GM18907 (cell line): ENCODE results near the gene MED10.

Experiments used
- ATAC-seq: cut with Tn5 transposase; IDR thresholded peaks from one replicate; pipeline ENCODE4 v1.9.1; 2021; ENCODE audit warnings: mild to moderate bottlenecking, moderate library complexity; ENCODE audit not compliant: unreplicated experiment

The MED10 gene

GRCh38 chr5:6399980-6400910 lies 21.9 kb upstream of the MED10 start:
- ATAC-seq: no peak

- ATAC-seq: no peak
Measured at GRCh38 chr5:6398570-6399230, 20.4 kb upstream of the MED10 start.

GRCh38 chr5:6397536-6398269 lies 19.4 kb upstream of the MED10 start:
- ATAC-seq: no peak

- no peak for ATAC-seq
Measured at GRCh38 chr5:6396836-6397535, 18.6 kb upstream of the MED10 start.

- ATAC-seq: no peak
Measured at GRCh38 chr5:6396043-6396442, 17.7 kb upstream of the MED10 start.

- ATAC-seq: no peak
Measured at GRCh38 chr5:6395621-6396020, 17.3 kb upstream of the MED10 start.

GRCh38 chr5:6395102-6395445 lies 16.7 kb upstream of the MED10 start:
- ATAC-seq: no peak

- ATAC-seq: no peak
Measured at GRCh38 chr5:6394429-6395101, 16.2 kb upstream of the MED10 start.

GRCh38 chr5:6393596-6394194 lies 15.3 kb upstream of the MED10 start:
- no peak for ATAC-seq

- ATAC-seq: no peak
Measured at GRCh38 chr5:6392561-6392960, 14.2 kb upstream of the MED10 start.

- ATAC-seq: no peak
Measured at GRCh38 chr5:6391151-6391550, 12.8 kb upstream of the MED10 start.

- no peak for ATAC-seq
Measured at GRCh38 chr5:6389946-6390530, 11.7 kb upstream of the MED10 start.

GRCh38 chr5:6389397-6389796 lies 11.1 kb upstream of the MED10 start:
- ATAC-seq: no peak

GRCh38 chr5:6387970-6388369 lies 9.6 kb upstream of the MED10 start:
- no peak for ATAC-seq

- no peak for ATAC-seq
Measured at GRCh38 chr5:6386271-6386670, 7.9 kb upstream of the MED10 start.

GRCh38 chr5:6384856-6385255 lies 6.5 kb upstream of the MED10 start:
- ATAC-seq: no peak

GRCh38 chr5:6383376-6383775 lies 5.0 kb upstream of the MED10 start:
- ATAC-seq: no peak

GRCh38 chr5:6379246-6379645 lies 899 bp upstream of the MED10 start:
- ATAC-seq: no peak

- peak; percentile 49 for ATAC-seq
Measured at GRCh38 chr5:6378766-6379103, 388 bp upstream of the MED10 start.

- ATAC-seq: no peak
Measured at GRCh38 chr5:6377582-6377904, 804 bp downstream of the MED10 start.
